GM12865 (cell line): ENCODE data around the gene ADRA2C.

Source experiments
- DNase-seq: peaks from one replicate; pipeline ENCODE4 v3.0.0; 2010; ENCODE audit warnings: low read depth
- H3K4me3 ChIP-seq: 2 replicates; pipeline ENCODE4 v1.5.1; 2011; ENCODE audit warnings: mild to moderate bottlenecking, low read depth, low read length, control low read depth
- TF ChIP-seq, protein P1 (sequence below): IDR thresholded peaks from 2 replicates; pipeline ENCODE4 v1.5.1; 2011; ENCODE audit warnings: low read length, control low read depth, low read depth, inconsistent platforms; ENCODE audit not compliant: insufficient read depth; ENCODE audit errors: missing control alignments

ADRA2C gene

DNA sequence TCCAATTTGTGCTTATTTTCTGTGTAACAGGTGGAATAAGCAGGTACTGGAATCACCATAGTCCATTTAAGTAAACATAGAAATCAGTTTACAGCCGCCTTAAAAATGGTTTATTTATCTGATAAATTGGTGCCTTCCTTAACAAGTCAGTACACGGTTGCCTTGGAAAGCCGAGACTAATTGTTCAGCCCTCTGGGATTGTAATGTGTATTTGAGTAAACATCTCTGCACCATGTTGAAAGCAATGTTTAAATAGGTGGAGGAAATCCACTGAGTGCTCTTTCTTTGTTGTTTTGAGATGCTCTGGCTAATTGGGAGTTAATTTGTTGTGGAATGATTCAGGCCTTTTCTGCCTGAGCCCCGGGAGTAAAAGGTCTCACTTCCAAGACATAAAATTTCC, 45.7 kb upstream of the ADRA2C start:
- TF ChIP-seq, protein P1, sequence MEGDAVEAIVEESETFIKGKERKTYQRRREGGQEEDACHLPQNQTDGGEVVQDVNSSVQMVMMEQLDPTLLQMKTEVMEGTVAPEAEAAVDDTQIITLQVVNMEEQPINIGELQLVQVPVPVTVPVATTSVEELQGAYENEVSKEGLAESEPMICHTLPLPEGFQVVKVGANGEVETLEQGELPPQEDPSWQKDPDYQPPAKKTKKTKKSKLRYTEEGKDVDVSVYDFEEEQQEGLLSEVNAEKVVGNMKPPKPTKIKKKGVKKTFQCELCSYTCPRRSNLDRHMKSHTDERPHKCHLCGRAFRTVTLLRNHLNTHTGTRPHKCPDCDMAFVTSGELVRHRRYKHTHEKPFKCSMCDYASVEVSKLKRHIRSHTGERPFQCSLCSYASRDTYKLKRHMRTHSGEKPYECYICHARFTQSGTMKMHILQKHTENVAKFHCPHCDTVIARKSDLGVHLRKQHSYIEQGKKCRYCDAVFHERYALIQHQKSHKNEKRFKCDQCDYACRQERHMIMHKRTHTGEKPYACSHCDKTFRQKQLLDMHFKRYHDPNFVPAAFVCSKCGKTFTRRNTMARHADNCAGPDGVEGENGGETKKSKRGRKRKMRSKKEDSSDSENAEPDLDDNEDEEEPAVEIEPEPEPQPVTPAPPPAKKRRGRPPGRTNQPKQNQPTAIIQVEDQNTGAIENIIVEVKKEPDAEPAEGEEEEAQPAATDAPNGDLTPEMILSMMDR: no peak
- DNase-seq: no peak
- no peak overlapping the region for H3K4me3 ChIP-seq

DNA sequence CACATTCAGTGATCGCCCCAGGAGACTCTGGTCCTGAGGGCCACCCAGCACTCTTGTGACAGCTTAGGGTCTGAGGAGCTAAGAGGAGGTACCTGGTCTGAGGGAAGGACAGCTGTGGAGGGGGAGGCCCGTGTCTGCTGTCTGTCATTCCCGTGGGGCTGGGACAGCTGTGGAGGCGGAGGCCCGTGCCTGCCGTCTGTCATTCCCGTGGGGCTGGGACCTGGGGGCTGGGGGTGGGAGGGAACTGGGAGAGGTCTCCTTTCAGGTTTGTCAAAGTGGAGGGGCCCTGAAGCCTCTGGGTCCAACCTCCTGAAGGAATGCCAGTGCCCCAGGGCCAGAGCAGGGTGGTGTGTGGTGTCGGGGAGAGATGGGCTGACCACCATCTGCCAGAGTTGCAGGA, 45.0 kb upstream of the ADRA2C start:
- DNase-seq: no peak
- TF ChIP-seq, protein P1: no peak

DNA sequence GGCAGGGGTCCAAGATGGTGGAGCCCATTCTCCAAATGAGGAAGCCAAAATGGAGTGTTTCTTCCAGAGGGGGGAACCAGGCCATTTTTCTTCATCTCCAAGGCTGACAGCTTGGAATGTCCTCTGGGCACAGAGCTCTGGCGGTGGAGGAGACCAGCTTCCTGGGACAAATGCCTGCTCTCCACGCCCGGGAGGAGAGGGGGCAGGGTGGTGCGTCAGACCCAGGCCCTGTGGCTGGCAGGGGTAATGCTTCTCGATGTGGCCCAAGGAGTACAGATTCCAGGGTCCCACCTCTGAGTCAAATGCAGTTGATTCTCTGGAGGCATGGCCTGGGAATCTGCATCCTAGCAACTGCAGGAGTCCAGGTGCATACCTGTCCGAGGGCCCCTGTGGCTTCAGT, 44.6 kb upstream of the ADRA2C start:
- H3K4me3 ChIP-seq: no peak overlapping the region
- TF ChIP-seq, protein P1: no peak
- no peak for DNase-seq

More for the DNA sequence above, 45.0 kb upstream of the ADRA2C start:
- no peak overlapping the region for H3K4me3 ChIP-seq

DNA sequence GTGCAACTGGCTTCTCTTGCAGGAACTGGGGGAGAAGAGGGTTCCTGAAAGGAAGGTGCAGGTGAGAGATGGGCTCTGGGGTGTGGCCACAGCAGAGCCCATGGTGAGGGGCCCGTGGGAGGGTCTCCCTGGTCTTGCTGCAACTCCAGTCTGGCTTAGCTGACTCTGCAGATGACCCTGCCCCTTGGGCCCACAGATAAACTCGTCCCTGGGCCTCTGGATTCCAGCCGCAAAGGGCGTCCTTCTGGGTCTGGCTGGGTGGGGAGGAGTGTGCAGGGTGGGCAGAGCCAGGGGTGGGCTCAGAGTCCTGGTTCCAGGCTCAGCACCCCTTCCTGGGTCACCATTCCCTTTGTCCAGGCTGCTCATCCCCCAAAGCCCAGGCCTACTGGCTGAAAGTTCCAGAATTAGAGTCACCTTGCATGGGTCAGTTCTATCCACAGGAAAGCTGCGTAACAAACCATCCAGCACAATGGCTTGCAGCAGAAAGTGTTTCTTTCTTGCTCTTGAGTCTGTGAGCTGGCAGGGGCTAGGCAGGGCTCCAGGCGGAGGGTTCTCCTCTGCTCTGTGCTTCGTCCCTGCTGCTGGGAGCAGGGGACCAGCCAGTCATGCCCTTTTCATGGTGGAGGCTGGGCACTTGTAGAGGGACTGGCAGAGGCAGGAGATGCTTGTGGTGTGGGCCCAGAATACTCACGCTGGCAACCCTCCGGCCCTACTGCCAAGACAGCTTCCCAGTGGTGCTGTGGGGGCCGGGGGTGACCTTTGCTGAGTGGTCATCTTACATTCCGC, 43.5 kb upstream of the ADRA2C start:
- DNase-seq: no peak
- H3K4me3 ChIP-seq: no peak overlapping the region
- TF ChIP-seq, protein P1: no peak

DNA sequence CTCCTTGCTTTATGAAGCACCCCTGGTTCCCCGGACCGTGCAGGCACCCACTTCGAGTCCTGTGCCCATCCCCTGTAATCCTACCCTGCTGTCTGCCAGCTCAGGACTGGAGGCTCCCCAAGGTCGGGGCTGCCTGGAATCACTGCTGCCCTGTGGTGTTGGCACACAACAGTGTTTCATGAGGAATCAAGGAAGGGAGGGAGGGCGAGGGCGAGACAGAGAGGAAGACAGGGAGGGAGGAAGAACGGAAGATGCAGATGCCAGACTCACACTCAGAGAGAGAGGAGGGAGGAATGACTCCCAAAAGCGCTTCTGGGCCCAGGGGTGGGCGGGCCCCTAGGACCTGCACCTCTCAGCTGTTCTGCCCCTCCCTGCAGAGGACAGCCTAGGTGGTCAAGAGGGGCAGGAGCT, 42.9 kb upstream of the ADRA2C start:
- no peak overlapping the region for H3K4me3 ChIP-seq
- TF ChIP-seq, protein P1: no peak
- DNase-seq: no peak

DNA sequence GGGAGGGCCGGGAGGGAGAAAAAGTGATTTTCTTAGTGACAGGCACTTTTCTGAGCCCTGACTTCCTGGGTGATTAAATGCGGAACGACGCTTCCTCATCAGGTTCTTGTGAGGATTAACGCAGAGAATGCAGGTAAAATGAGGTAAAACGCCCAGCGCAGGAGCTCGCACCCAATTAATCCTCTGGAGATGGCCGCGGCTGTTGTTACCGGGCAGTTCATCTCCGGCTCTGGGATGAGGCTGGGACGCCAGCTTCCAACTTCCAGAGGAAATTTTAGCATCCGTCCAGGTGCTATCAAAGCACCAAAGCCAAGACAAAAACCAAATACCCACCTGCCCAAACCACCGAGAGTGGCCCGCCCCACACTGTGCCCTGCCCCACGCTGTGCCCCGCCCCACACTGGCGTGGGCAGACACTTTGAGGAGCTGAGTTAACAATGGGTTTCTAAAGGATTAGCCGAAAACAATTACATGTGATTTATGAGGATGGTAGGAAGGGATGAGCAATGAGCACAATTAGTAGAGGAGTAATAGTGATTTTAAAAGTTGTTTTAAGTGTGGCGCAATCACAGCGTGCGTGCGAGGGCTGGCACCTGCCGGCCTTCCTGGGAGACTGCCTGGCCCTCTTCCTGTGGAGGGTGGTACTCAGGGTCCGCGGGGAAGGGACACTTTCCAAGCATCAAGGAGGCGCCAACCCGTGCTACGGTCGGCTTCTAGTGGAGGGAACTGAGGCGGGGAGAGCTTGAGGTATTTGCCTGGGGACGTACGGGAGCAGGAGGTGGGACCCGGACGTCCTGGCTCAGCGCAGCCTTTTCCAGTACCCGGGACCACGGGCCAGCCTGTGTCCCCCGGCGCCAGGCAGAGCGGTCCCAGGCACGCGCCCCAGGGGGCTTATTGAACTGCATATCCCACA, 41.6 kb upstream of the ADRA2C start:
- TF ChIP-seq, protein P1: no peak
- no peak for DNase-seq
- H3K4me3 ChIP-seq: no peak overlapping the region
